ENCODE results near the gene ALDH1B1.

DNA sequence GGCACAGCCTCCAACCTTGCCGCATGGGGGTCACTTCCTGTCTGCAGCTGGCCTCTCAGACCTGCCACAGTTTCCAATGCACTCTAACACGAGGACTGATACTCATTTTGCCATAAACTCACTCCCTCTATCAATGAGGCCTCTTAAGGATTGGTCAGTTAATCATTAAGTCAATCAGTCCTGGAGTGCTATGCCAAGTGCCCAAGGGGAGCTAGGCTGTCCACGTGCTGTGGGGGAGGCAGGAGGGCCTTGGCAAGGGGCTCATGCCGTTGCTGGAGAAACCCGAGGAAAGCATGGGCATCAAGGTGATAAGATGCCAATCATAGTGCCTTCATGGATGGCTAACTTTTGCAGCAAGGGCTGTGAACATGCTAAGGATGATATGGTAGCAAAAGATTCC, 1.7 kb upstream of the ALDH1B1 start:
- TF ChIP-seq, protein P1, sequence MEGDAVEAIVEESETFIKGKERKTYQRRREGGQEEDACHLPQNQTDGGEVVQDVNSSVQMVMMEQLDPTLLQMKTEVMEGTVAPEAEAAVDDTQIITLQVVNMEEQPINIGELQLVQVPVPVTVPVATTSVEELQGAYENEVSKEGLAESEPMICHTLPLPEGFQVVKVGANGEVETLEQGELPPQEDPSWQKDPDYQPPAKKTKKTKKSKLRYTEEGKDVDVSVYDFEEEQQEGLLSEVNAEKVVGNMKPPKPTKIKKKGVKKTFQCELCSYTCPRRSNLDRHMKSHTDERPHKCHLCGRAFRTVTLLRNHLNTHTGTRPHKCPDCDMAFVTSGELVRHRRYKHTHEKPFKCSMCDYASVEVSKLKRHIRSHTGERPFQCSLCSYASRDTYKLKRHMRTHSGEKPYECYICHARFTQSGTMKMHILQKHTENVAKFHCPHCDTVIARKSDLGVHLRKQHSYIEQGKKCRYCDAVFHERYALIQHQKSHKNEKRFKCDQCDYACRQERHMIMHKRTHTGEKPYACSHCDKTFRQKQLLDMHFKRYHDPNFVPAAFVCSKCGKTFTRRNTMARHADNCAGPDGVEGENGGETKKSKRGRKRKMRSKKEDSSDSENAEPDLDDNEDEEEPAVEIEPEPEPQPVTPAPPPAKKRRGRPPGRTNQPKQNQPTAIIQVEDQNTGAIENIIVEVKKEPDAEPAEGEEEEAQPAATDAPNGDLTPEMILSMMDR (conservative IDR thresholded peaks at IDR 0.05 in 1 of 2, IDR thresholded peaks at IDR 0.05 in 1 of 2; ENCODE audit: low read depth in 1 of 2, low read length in 2 of 2): no peak
- TF ChIP-seq EZH2 (IDR thresholded peaks at IDR 0.05; ENCODE audit: low read length, missing control alignments): no peak

All from fibroblast of lung (primary cell).